ENCODE results near the gene CHAC2. TPM values are rescaled to one million over a fixed set of nuclear protein-coding genes. Genes with fewer than 3 reads are reported as not detected.

CHAC2 gene
- total RNA-seq, 1 donor from 2014 or later = 2.7 TPM

DNA sequence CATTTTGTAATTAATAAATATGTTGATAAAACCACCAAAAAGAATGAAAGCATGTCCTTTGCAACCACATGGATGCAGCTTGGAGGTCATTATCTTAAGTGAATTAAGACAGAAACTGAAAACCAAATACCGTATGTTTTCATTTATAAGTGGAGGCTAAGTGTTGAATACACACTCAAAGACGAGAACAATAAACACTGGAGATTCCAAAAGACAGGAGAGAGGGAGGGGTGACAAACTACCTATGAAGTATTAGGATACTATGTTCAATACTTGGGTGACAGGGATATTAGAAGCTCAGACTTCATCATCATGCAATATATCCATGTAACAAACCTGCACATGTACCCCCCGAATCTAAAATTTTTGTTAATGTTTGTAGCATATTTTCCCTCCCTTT lies 26.2 kb downstream of the CHAC2 start:
- no peak overlapping the region for H3K4me3 Mint-ChIP-seq (ENCODE audit: unreplicated experiment)
- no peaks in the 10 kb centered on the region for H3K27me3 Mint-ChIP-seq (ENCODE audit: low read depth)
- no peak for DNase-seq (ENCODE audit: low spot score)
- no peak for TF ChIP-seq CTCF (IDR thresholded peaks at IDR 0.05)
- peak overlapping the region; percentile 82 for H3K27ac Mint-ChIP-seq (ENCODE audit: unreplicated experiment)
- H3K36me3 Mint-ChIP-seq (ENCODE audit: low read depth) = peaks cover 4% of the 10 kb centered on the region
- peaks cover 19% of the 10 kb centered on the region for H3K4me1 Mint-ChIP-seq (ENCODE audit: low read depth)
- no peaks in the 10 kb centered on the region for H3K9me3 Mint-ChIP-seq (ENCODE audit: low read depth)

GRCh38 chr2:53801547-53801946 lies 33.9 kb downstream of the CHAC2 start:
- H3K27ac Mint-ChIP-seq (ENCODE audit: unreplicated experiment) = no peak overlapping the region
- H3K4me3 Mint-ChIP-seq (ENCODE audit: unreplicated experiment) = no peak overlapping the region
- H3K36me3 Mint-ChIP-seq (ENCODE audit: low read depth) = peaks cover 20% of the 10 kb centered on the region
- no peak for DNase-seq (ENCODE audit: low spot score)
- H3K9me3 Mint-ChIP-seq (ENCODE audit: low read depth) = no peaks in the 10 kb centered on the region
- TF ChIP-seq CTCF (IDR thresholded peaks at IDR 0.05) = no peak
- H3K27me3 Mint-ChIP-seq (ENCODE audit: low read depth) = no peaks in the 10 kb centered on the region
- no peaks in the 10 kb centered on the region for H3K4me1 Mint-ChIP-seq (ENCODE audit: low read depth)

DNA sequence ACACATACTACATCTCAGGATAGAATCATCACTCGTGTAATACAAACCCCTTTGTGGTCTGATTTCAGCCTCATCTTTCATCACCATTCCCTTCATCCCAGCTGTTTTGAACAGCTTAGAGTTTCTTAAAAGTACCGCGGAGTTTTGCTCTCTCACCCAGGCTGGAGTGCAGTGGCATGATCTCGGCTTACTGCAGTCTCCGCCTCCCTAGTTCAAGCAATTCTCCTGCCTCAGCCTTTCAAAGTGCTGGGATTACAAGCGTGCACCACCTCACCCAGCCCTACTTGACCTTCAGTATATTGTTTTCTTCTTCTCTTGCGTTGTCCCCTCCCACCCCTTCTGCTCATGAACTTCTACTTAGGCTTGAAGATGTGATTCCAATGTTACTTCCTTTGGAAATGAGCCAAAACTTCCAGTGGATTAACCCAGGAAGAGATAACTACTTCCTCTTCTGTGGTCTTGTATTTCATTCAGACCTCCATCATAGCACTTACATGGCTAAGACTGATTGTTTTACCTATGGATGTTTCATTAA lies 35.1 kb downstream of the CHAC2 start:
- Mint-ChIP-seq H3K36me3 (ENCODE audit: low read depth) (peaks cover 28% of the 10 kb centered on the region), H3K4me1 (ENCODE audit: low read depth) (no peaks in the 10 kb centered on the region), H3K27ac (ENCODE audit: unreplicated experiment) (no peak overlapping the region), H3K4me3 (ENCODE audit: unreplicated experiment) (no peak overlapping the region), H3K9me3 (ENCODE audit: low read depth) (no peaks in the 10 kb centered on the region), H3K27me3 (ENCODE audit: low read depth) (no peaks in the 10 kb centered on the region)
- no peak for DNase-seq (ENCODE audit: low spot score)
- TF ChIP-seq CTCF (IDR thresholded peaks at IDR 0.05) = no peak

GRCh38 chr2:53811601-53812000 lies 44.0 kb downstream of the CHAC2 start:
- no peak for DNase-seq (ENCODE audit: low spot score)
- H3K4me1 Mint-ChIP-seq (ENCODE audit: low read depth) = no peaks in the 10 kb centered on the region
- no peaks in the 10 kb centered on the region for H3K27me3 Mint-ChIP-seq (ENCODE audit: low read depth)
- H3K4me3 Mint-ChIP-seq (ENCODE audit: unreplicated experiment) = no peak overlapping the region
- no peak for TF ChIP-seq CTCF (IDR thresholded peaks at IDR 0.05)
- H3K36me3 Mint-ChIP-seq (ENCODE audit: low read depth) = peaks cover 32% of the 10 kb centered on the region
- no peak overlapping the region for H3K27ac Mint-ChIP-seq (ENCODE audit: unreplicated experiment)
- no peaks in the 10 kb centered on the region for H3K9me3 Mint-ChIP-seq (ENCODE audit: low read depth)

GRCh38 chr2:53813151-53813550 lies 45.5 kb downstream of the CHAC2 start:
- no peak for DNase-seq (ENCODE audit: low spot score)
- Mint-ChIP-seq H3K36me3 (ENCODE audit: low read depth) (peaks cover 32% of the 10 kb centered on the region), H3K9me3 (ENCODE audit: low read depth) (no peaks in the 10 kb centered on the region), H3K27ac (ENCODE audit: unreplicated experiment) (no peak overlapping the region), H3K27me3 (ENCODE audit: low read depth) (no peaks in the 10 kb centered on the region), H3K4me3 (ENCODE audit: unreplicated experiment) (no peak overlapping the region), H3K4me1 (ENCODE audit: low read depth) (no peaks in the 10 kb centered on the region)
- TF ChIP-seq CTCF (IDR thresholded peaks at IDR 0.05) = no peak

Data from chondrocyte (in vitro differentiated cells).